PFSK-1 (cell line): ENCODE results near the gene RIOK3.

Experiments used
- FOXP2 ChIP-seq: optimal IDR thresholded peaks from 2 replicates; pipeline ENCODE3; 2011; ENCODE audit warnings: borderline replicate concordance, control low read depth, inconsistent platforms; ENCODE audit not compliant: insufficient read depth; ENCODE audit errors: extremely low read length, extremely low read depth
- POLR2AphosphoS5 ChIP-seq: IDR thresholded peaks from 2 replicates; pipeline ENCODE4 v1.6.1; 2012; ENCODE audit warnings: low read depth, mild to moderate bottlenecking, control low read depth, low read length, moderate library complexity
- SIN3A ChIP-seq: IDR thresholded peaks from 2 replicates; pipeline ENCODE4 v1.6.1; 2012; ENCODE audit warnings: mild to moderate bottlenecking, low read length, moderate library complexity, borderline replicate concordance; ENCODE audit not compliant: insufficient read depth
- TAF1 ChIP-seq: IDR thresholded peaks from 2 replicates; pipeline ENCODE4 v1.6.1; 2012; ENCODE audit warnings: low read length, control low read depth, borderline replicate concordance; ENCODE audit not compliant: insufficient read depth
- TF ChIP-seq, protein P1 (sequence below), 2 experiments: IDR thresholded peaks; 2 replicates each; pipeline versions ENCODE4 v1.6.1 to v1.8.0; 2011 to 2012; ENCODE audit warnings: low read depth in 2 of 2, low read length in 2 of 2, control low read depth in 1 of 2, inconsistent platforms in 1 of 2, mild to moderate bottlenecking in 1 of 2, moderate library complexity in 1 of 2; ENCODE audit not compliant: insufficient read depth in 1 of 2

GRCh38 chr18:23416298-23416697 is 36.8 kb upstream of the RIOK3 start:
- TF ChIP-seq, protein P1, sequence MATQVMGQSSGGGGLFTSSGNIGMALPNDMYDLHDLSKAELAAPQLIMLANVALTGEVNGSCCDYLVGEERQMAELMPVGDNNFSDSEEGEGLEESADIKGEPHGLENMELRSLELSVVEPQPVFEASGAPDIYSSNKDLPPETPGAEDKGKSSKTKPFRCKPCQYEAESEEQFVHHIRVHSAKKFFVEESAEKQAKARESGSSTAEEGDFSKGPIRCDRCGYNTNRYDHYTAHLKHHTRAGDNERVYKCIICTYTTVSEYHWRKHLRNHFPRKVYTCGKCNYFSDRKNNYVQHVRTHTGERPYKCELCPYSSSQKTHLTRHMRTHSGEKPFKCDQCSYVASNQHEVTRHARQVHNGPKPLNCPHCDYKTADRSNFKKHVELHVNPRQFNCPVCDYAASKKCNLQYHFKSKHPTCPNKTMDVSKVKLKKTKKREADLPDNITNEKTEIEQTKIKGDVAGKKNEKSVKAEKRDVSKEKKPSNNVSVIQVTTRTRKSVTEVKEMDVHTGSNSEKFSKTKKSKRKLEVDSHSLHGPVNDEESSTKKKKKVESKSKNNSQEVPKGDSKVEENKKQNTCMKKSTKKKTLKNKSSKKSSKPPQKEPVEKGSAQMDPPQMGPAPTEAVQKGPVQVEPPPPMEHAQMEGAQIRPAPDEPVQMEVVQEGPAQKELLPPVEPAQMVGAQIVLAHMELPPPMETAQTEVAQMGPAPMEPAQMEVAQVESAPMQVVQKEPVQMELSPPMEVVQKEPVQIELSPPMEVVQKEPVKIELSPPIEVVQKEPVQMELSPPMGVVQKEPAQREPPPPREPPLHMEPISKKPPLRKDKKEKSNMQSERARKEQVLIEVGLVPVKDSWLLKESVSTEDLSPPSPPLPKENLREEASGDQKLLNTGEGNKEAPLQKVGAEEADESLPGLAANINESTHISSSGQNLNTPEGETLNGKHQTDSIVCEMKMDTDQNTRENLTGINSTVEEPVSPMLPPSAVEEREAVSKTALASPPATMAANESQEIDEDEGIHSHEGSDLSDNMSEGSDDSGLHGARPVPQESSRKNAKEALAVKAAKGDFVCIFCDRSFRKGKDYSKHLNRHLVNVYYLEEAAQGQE (IDR thresholded peaks at IDR 0.05; ENCODE audit: insufficient read depth in 1 of 2, low read depth in 2 of 2, low read length in 2 of 2) = no peak
- TF ChIP-seq TAF1 = no peak
- TF ChIP-seq SIN3A = no peak
- TF ChIP-seq POLR2AphosphoS5 = no peak
- no peak for TF ChIP-seq FOXP2
